K562 (cell line): ENCODE results near the gene SLC34A1. TPM values are rescaled to one million over a fixed set of nuclear protein-coding genes. Genes with fewer than 3 reads are reported as not detected.
"Not testable (repeated sequence)": the region's sequence is repeated elsewhere in the genome, so short reads cannot be mapped to it uniquely, and the experiment has no call there.

Source experiments
- ATAC-seq: fragments of 200-7000 bp; cut with Tn5 transposase; 3 replicates; pipeline ENCODE4 v1.9.1; 2020; ENCODE audit warnings: moderate library complexity
- BruUV-seq: library from RNA; stranded (reverse); fragments of 400-500 nt; replicated peaks from 2 replicates; lab custom pipeline; 2021; lab: Mats Ljungman, UMichigan
- CTCF ChIA-PET: fragments of 300-600 bp; formaldehyde crosslinking; extraction: SDS; loops from one replicate; lab custom pipeline; 2021; ENCODE audit warnings: low intra/inter-chr PET ratio; lab: Yijun Ruan, JAX
- POLR2A ChIA-PET: fragments of 300-600, 350-650 bp; sonication (Branson Sonifier 250); formaldehyde crosslinking; extraction: SDS; loops from one replicate; lab custom pipeline; 2021; ENCODE audit warnings: antibody characterized with exemption, inconsistent platforms; lab: Yijun Ruan, JAX
- DNase-seq, 4 experiments: peaks; one replicate each; pipeline versions ENCODE4 v3.0.0 to v3.0.0-alpha.2; 2011 to 2018; ENCODE audit warnings: low spot score in 3 of 4, mixed read lengths in 3 of 4; ENCODE audit errors: extremely low read depth in 1 of 4
- FAIRE-seq: peaks from 2 replicates; lab custom pipeline; 2011; peaks lifted over from hg19 to GRCh38; lab: Jason Lieb, UNC
- H2AFZ ChIP-seq: 2 replicates; pipeline ENCODE4 v1.6.0; 2011; ENCODE audit warnings: low read depth, low read length, control low read depth, inconsistent platforms
- H3K27ac ChIP-seq: fragments of 200-600 bp; 3 replicates; pipeline ENCODE4 v1.8.0; 2011; ENCODE audit warnings: low read depth, mild to moderate bottlenecking, control low read depth, inconsistent platforms, low read length, moderate library complexity, mixed read lengths; ENCODE audit errors: extremely low read depth
- H3K27me3 ChIP-seq, 2 experiments: fragments of 300-600 bp in 1 of 2; 2 replicates in 1 of 2; 3 replicates in 1 of 2; pipeline versions ENCODE4 v1.6.0 to v1.8.0; 2011; ENCODE audit warnings: inconsistent platforms in 2 of 2, low read length in 2 of 2, mild to moderate bottlenecking in 1 of 2, mixed read lengths in 1 of 2, moderate library complexity in 1 of 2; ENCODE audit not compliant: control insufficient read depth in 2 of 2, insufficient read depth in 2 of 2
- H3K36me3 ChIP-seq: fragments of 300-600 bp; 3 replicates; pipeline ENCODE4 v1.8.0; 2011; ENCODE audit warnings: mild to moderate bottlenecking, low read length, inconsistent platforms; ENCODE audit not compliant: control insufficient read depth, insufficient read depth
- H3K4me1 ChIP-seq, 2 experiments: fragments of 200-600 bp in 1 of 2; replicated peaks in 1 of 2; 2 replicates in 1 of 2; 3 replicates in 1 of 2; pipeline versions ENCODE4 v1.5.1 to v1.8.0; 2011; ENCODE audit warnings: inconsistent platforms in 2 of 2, low read length in 2 of 2, mild to moderate bottlenecking in 1 of 2, mixed read lengths in 1 of 2, moderate library complexity in 1 of 2; ENCODE audit not compliant: control insufficient read depth in 2 of 2, insufficient read depth in 2 of 2
- H3K4me2 ChIP-seq: 2 replicates; pipeline ENCODE4 v1.6.1; 2011; ENCODE audit warnings: low read length, control low read depth, inconsistent platforms, mixed read lengths; ENCODE audit not compliant: insufficient read depth
- H3K4me3 ChIP-seq: fragments of 200-600 bp; sonication (generic), shearing (Covaris generic); 2 replicates; pipeline ENCODE4 v1.5.1; 2016; ENCODE audit warnings: control low read depth, inconsistent platforms
- H3K79me2 ChIP-seq: fragments of 200-600 bp; 3 replicates; pipeline ENCODE4 v1.8.0; 2011; ENCODE audit warnings: low read length, inconsistent platforms; ENCODE audit not compliant: control insufficient read depth, insufficient read depth
- H3K9ac ChIP-seq, 2 experiments: 2 replicates each; pipeline versions ENCODE4 v1.6.0 to v1.6.1; 2011; ENCODE audit warnings: low read depth in 2 of 2, low read length in 2 of 2, control low read depth in 1 of 2, inconsistent platforms in 1 of 2, mild to moderate bottlenecking in 1 of 2, mixed read lengths in 1 of 2; ENCODE audit not compliant: insufficient read depth in 1 of 2
- H3K9me1 ChIP-seq: one replicate; pipeline ENCODE4 v1.6.0; 2011; ENCODE audit warnings: inconsistent platforms, mild to moderate bottlenecking, low read length, moderate library complexity; ENCODE audit not compliant: control insufficient read depth, insufficient read depth
- H3K9me3 ChIP-seq: replicated peaks from 2 replicates; pipeline ENCODE4 v1.5.1; 2011; ENCODE audit warnings: low read depth, low read length, inconsistent platforms; ENCODE audit not compliant: control insufficient read depth, insufficient read depth
- H4K20me1 ChIP-seq: replicated peaks from 2 replicates; pipeline ENCODE4 v1.6.1; 2011; ENCODE audit warnings: low read length, inconsistent platforms, mixed read lengths; ENCODE audit not compliant: control insufficient read depth, insufficient read depth
- KLF10 ChIP-seq: fragments of 250-450 bp; sonication (Bioruptor Pico); IDR thresholded peaks from 2 replicates; pipeline ENCODE4 v1.6.1; 2021; ENCODE audit warnings: matching md5 sums
- SPI1 ChIP-seq: IDR thresholded peaks from 2 replicates; pipeline ENCODE4 v1.6.1; 2011; ENCODE audit warnings: low read depth, low read length, control low read depth, borderline replicate concordance
- WGBS: fragments of 100-300 bp; shearing (Covaris generic); methylation state at CpG from one replicate; pipeline ENCODE4 v1.1.6; 2016; ENCODE audit warnings: low coverage, mixed read lengths; ENCODE audit not compliant: insufficient coverage; ENCODE audit errors: missing lambda C conversion rate; 5-methylcytosine and 5-hydroxymethylcytosine counted together
- in situ Hi-C: fragments of 300-500 bp; cut with MboI; formaldehyde crosslinking; loops from 4 replicates; pipeline ENCODE4 v1.15.0; 2018; ENCODE audit warnings: inconsistent platforms, mixed read lengths
- intact Hi-C: fragments of 100-400 bp; cut with micrococcal nuclease; formaldehyde crosslinking; loops from 2 replicates; pipeline ENCODE4 v1.14.2; 2022
- polyA plus RNA-seq, 8 experiments: library from polyadenylated mRNA; depleted of rRNA in 4 of 8; stranded (reverse) in 5 of 8; unstranded in 3 of 8; fragments of >200 nt; fragmentation: Nextera tagmentation in 2 of 8; fragmentation: Illumina TruSeq in 1 of 8; extraction: Ambion mirVana in 2 of 8; extraction: Trizol in 1 of 8; gene quantifications; 2 replicates each; pipeline versions ENCODE4 v1.2.1 to v1.2.3, GENCODE V29; 2011 to 2014; ENCODE audit warnings: inconsistent platforms in 1 of 8, missing spikeins in 1 of 8
- total RNA-seq, 7 experiments: library from RNA; depleted of rRNA in 6 of 7; stranded (reverse); fragments of >200 nt in 6 of 7; fragmentation: Illumina TruSeq in 2 of 7; extraction: Trizol in 2 of 7; gene quantifications; 2 replicates each; pipeline versions ENCODE4 v1.2.1 to v1.2.3, GENCODE V29; 2011 to 2021; ENCODE audit warnings: low replicate concordance in 1 of 7

Gene SLC34A1
- total and polyA plus RNA-seq, 9 of the 15 experiments (the other 6 are each of a cell fraction or from before 2014, with no cell fraction given) = not detected

- no peaks in the 10 kb centered on the region for H3K79me2 ChIP-seq
- H3K27ac ChIP-seq = no peak overlapping the region
- in situ Hi-C loops (no loop called here), intact Hi-C loops (no loop called here)
- CTCF ChIA-PET = no interaction called here
- H2AFZ ChIP-seq = peak overlapping the region; percentile 62; the same call in 1 of the 2 replicates
- FAIRE-seq = no peak
- 11% methylated on average over 3 of the region's 3 CpGs for WGBS
- POLR2A ChIA-PET = interaction anchor here (0.6 to 5.0 kb wide), 10 partner anchors 10 to 75 kb away, joined by 3 to 32 read pairs (median 4); partner anchors contain the start of genes GRK6 and PRR7
- no peak overlapping the region for H3K4me2 ChIP-seq
- no peaks in the 10 kb centered on the region for H3K27me3 ChIP-seq
- no peak for TF ChIP-seq KLF10 (CRISPR knock-in tag)
- no peaks in the 10 kb centered on the region for H3K9me1 ChIP-seq
- no peak overlapping the region for H3K9ac ChIP-seq
- ATAC-seq = no peak
- BruUV-seq = no TSS peak
- H3K4me1 ChIP-seq = no peaks in the 10 kb centered on the region; a peak in 1 of 5 replicates
- no peaks in the 10 kb centered on the region for H4K20me1 ChIP-seq
- no peak for DNase-seq
- no peaks in the 10 kb centered on the region for H3K36me3 ChIP-seq
- H3K4me3 ChIP-seq = no peak overlapping the region
- no peaks in the 10 kb centered on the region for H3K9me3 ChIP-seq
These were observed 30.2 kb downstream of the SLC34A1 start for GRCh38 chr5:177414481-177414880.

GRCh38 chr5:177417081-177417480 is 32.8 kb downstream of the SLC34A1 start:
- DNase-seq, H3K27me3 ChIP-seq, FAIRE-seq, H3K9ac ChIP-seq, H4K20me1 ChIP-seq, in situ Hi-C loops, H3K27ac ChIP-seq, H3K79me2 ChIP-seq, H3K36me3 ChIP-seq, CTCF ChIA-PET, H3K4me2 ChIP-seq, BruUV-seq, intact Hi-C loops, H3K9me1 ChIP-seq, H3K4me3 ChIP-seq, H3K4me1 ChIP-seq, H2AFZ ChIP-seq, ATAC-seq, H3K9me3 ChIP-seq: not testable (repeated sequence)
- WGBS = 47% methylated on average over 5 of the region's 6 CpGs
- 0 out of 2 replicates have a peak, but pooled peaks have one; percentile 39 for TF ChIP-seq SPI1
- POLR2A ChIA-PET = interaction anchor here (0.7 to 5.0 kb wide), 4 partner anchors 8 to 80 kb away, joined by 3 to 32 read pairs (median 7); partner anchors contain the start of genes GRK6 and PDLIM7
